AG09319 (cell line): ENCODE results near the gene FAIM2.
A peak's percentile ranks its signal among the peaks of the same experiment; 100 is the strongest.

Experiments used
- DNase-seq: peaks from one replicate; pipeline ENCODE4 v3.0.0-alpha.2; 2010; ENCODE audit warnings: low read depth; ENCODE audit errors: extremely low read depth
- CTCF ChIP-seq: IDR thresholded peaks from 2 replicates; pipeline ENCODE4 v1.5.1; 2011; ENCODE audit warnings: low read depth, mild to moderate bottlenecking, inconsistent platforms, low read length, moderate library complexity

FAIM2 gene

GRCh38 chr12:49937639-49938300 lies 34.1 kb upstream of the FAIM2 start:
- TF ChIP-seq CTCF, result no peak

GRCh38 chr12:49936925-49937324 lies 33.2 kb upstream of the FAIM2 start:
- DNase-seq, result no peak
- no peak for TF ChIP-seq CTCF

More at GRCh38 chr12:49937639-49938300, 34.1 kb upstream of the FAIM2 start:
- DNase-seq, result no peak

- no peak for DNase-seq
- TF ChIP-seq CTCF, result no peak
Measured at GRCh38 chr12:49934505-49934904, 30.8 kb upstream of the FAIM2 start.

GRCh38 chr12:49933796-49934195 lies 30.1 kb upstream of the FAIM2 start:
- no peak for TF ChIP-seq CTCF
- DNase-seq, result no peak

GRCh38 chr12:49932533-49933130 lies 28.9 kb upstream of the FAIM2 start:
- TF ChIP-seq CTCF, result no peak
- DNase-seq, result no peak

- TF ChIP-seq CTCF, result no peak
- no peak for DNase-seq
Measured at GRCh38 chr12:49932023-49932422, 28.3 kb upstream of the FAIM2 start.

- DNase-seq, result peak; percentile 5
- no peak for TF ChIP-seq CTCF
Measured at GRCh38 chr12:49930515-49931288, 27.0 kb upstream of the FAIM2 start.
